ENCODE measurements around the gene ZBTB47. TPM values are rescaled to one million over a fixed set of nuclear protein-coding genes. Genes with fewer than 3 reads are reported as not detected.

Gene ZBTB47
- total RNA-seq, 2 donors from 2014 or later, result 83.8 to 109 TPM

- intact Hi-C loops (cut with DNase I), result no loop called here
- DNase-seq (ENCODE audit: low spot score), result peak; percentile 62
Observed at GRCh38 chr3:42691816-42692666, 38.5 kb downstream of the ZBTB47 start.

- intact Hi-C loops (cut with DNase I), result no loop called here
- peak; percentile 55 for DNase-seq (ENCODE audit: low spot score)
Observed at GRCh38 chr3:42692667-42693529, 39.4 kb downstream of the ZBTB47 start.

GRCh38 chr3:42693530-42693930, 40.0 kb downstream of the ZBTB47 start:
- DNase-seq (ENCODE audit: low spot score), result no peak
- intact Hi-C loops (cut with DNase I), result no loop called here

- no peak for DNase-seq (ENCODE audit: low spot score)
- intact Hi-C loops (cut with DNase I), result no loop called here
Observed at GRCh38 chr3:42694366-42694765, 40.9 kb downstream of the ZBTB47 start.

GRCh38 chr3:42696356-42697288, 43.1 kb downstream of the ZBTB47 start:
- intact Hi-C loops (cut with DNase I), result no loop called here
- peak; percentile 77 for DNase-seq (ENCODE audit: low spot score)

- intact Hi-C loops (cut with DNase I), result no loop called here
- DNase-seq (ENCODE audit: low spot score), result no peak
Observed at GRCh38 chr3:42697289-42698051, 44.0 kb downstream of the ZBTB47 start.

- no peak for DNase-seq (ENCODE audit: low spot score)
- intact Hi-C loops (cut with DNase I), result no loop called here
Observed at GRCh38 chr3:42698216-42698910, 44.9 kb downstream of the ZBTB47 start.

GRCh38 chr3:42698911-42699230, 45.4 kb downstream of the ZBTB47 start:
- intact Hi-C loops (cut with DNase I), result no loop called here
- DNase-seq (ENCODE audit: low spot score), result no peak

- no peak for DNase-seq (ENCODE audit: low spot score)
Observed at GRCh38 chr3:42699511-42699971, 46.0 kb downstream of the ZBTB47 start.

GRCh38 chr3:42700366-42701288, 47.1 kb downstream of the ZBTB47 start:
- no peak for DNase-seq (ENCODE audit: low spot score)
- intact Hi-C loops (cut with DNase I), result loop anchor here in 1 of 2 donors (2.0 kb wide), 1 partner anchor 56 kb away; no protein-coding TSS in a partner anchor

More at GRCh38 chr3:42699511-42699971, 46.0 kb downstream of the ZBTB47 start:
- intact Hi-C loops (cut with DNase I), result no loop called here

GRCh38 chr3:42701371-42702065, 48.0 kb downstream of the ZBTB47 start:
- intact Hi-C loops (cut with DNase I), result loop anchor here in 1 of 2 donors (2.0 kb wide), 1 partner anchor 57 kb away; no protein-coding TSS in a partner anchor
- peak; percentile 80 for DNase-seq (ENCODE audit: low spot score)

- DNase-seq (ENCODE audit: low spot score), result peak; percentile 68
- intact Hi-C loops (cut with DNase I), result no loop called here
Observed at GRCh38 chr3:42702066-42702951, 48.8 kb downstream of the ZBTB47 start, which contains the start of gene HHATL. TSS of gene HHATL (minus strand) at chr3:42702798. CDS start at chr3:42700826, 1,972 bp downstream.

GRCh38 chr3:42702982-42703694, 49.6 kb downstream of the ZBTB47 start:
- intact Hi-C loops (cut with DNase I), result no loop called here
- no peak for DNase-seq (ENCODE audit: low spot score)

- intact Hi-C loops (cut with DNase I), result no loop called here
- DNase-seq (ENCODE audit: low spot score), result no peak
Observed at GRCh38 chr3:42703695-42704025, 50.2 kb downstream of the ZBTB47 start.

Data from posterior vena cava (tissue), 2 donors.